Keratinocyte (primary cell): ENCODE data around the gene RICTOR. TPM values are rescaled to one million over a fixed set of nuclear protein-coding genes. Genes with fewer than 3 reads are reported as not detected.
A peak's percentile ranks its signal among the peaks of the same experiment; 100 is the strongest.

Source experiments
- DNase-seq: peaks from one replicate; pipeline ENCODE4 v3.0.0-alpha.2; 2011; ENCODE audit warnings: low read depth, missing footprints, low spot score
- FAIRE-seq: peaks from 2 replicates; lab custom pipeline; 2011; peaks lifted over from hg19 to GRCh38; lab: Jason Lieb, UNC
- H2AFZ ChIP-seq: 2 replicates; pipeline ENCODE4 v1.6.0; 2012; ENCODE audit warnings: low read length, control low read depth, inconsistent platforms; ENCODE audit not compliant: control insufficient read depth
- H3K27ac ChIP-seq: 2 replicates; pipeline ENCODE4 v1.5.1; 2011; ENCODE audit warnings: low read length; ENCODE audit not compliant: control insufficient read depth, insufficient read depth
- H3K27me3 ChIP-seq: 3 replicates; pipeline ENCODE4 v1.6.0; 2011; ENCODE audit warnings: low read length; ENCODE audit not compliant: control insufficient read depth, insufficient read depth; ENCODE audit errors: extremely low read depth
- H3K36me3 ChIP-seq, 2 experiments: 2 replicates in 1 of 2; 3 replicates in 1 of 2; pipeline ENCODE4 v1.5.1; 2011; ENCODE audit warnings: low read length in 2 of 2, mild to moderate bottlenecking in 1 of 2; ENCODE audit not compliant: control insufficient read depth in 2 of 2, insufficient read depth in 2 of 2; ENCODE audit errors: extremely low read depth in 1 of 2
- H3K4me1 ChIP-seq: 3 replicates; pipeline ENCODE4 v1.5.1; 2011; ENCODE audit warnings: low read length; ENCODE audit not compliant: control insufficient read depth, insufficient read depth; ENCODE audit errors: extremely low read depth
- H3K4me2 ChIP-seq: 3 replicates; pipeline ENCODE4 v1.6.0; 2011; ENCODE audit warnings: low read depth, low read length; ENCODE audit not compliant: control insufficient read depth, insufficient read depth; ENCODE audit errors: extremely low read depth
- H3K4me3 ChIP-seq, 3 experiments: fragments of 200-600 bp in 1 of 3; sonication (generic) in 1 of 3; 2 replicates in 2 of 3; 3 replicates in 1 of 3; pipeline ENCODE4 v1.5.1; 2011 to 2016; ENCODE audit warnings: low read length in 3 of 3, mild to moderate bottlenecking in 3 of 3, control low read depth in 2 of 3, inconsistent platforms in 1 of 3, low read depth in 1 of 3, mixed read lengths in 1 of 3, mixed run types in 1 of 3, moderate library complexity in 1 of 3; ENCODE audit not compliant: control insufficient read depth in 2 of 3, insufficient read depth in 2 of 3; ENCODE audit errors: extremely low read depth in 1 of 3
- H3K79me2 ChIP-seq: 2 replicates; pipeline ENCODE4 v1.6.0; 2012; ENCODE audit warnings: low read length; ENCODE audit not compliant: control insufficient read depth, insufficient read depth
- H3K9ac ChIP-seq: 3 replicates; pipeline ENCODE4 v1.6.0; 2011; ENCODE audit warnings: low read length; ENCODE audit not compliant: control insufficient read depth, insufficient read depth; ENCODE audit errors: extremely low read depth
- H3K9me1 ChIP-seq: 3 replicates; pipeline ENCODE4 v1.6.0; 2011; ENCODE audit warnings: low read length; ENCODE audit not compliant: control insufficient read depth, insufficient read depth; ENCODE audit errors: extremely low read depth
- H3K9me3 ChIP-seq: 2 replicates; pipeline ENCODE4 v1.5.1; 2012; ENCODE audit warnings: low read depth, low read length; ENCODE audit not compliant: control insufficient read depth
- H4K20me1 ChIP-seq: 3 replicates; pipeline ENCODE4 v1.6.0; 2011; ENCODE audit warnings: low read length; ENCODE audit not compliant: control insufficient read depth, insufficient read depth; ENCODE audit errors: extremely low read depth
- EZH2 ChIP-seq: IDR thresholded peaks from one replicate; pipeline ENCODE4 v1.6.1; 2012; ENCODE audit warnings: inconsistent platforms, mild to moderate bottlenecking, low read length, moderate library complexity
- dilution Hi-C: fragments of 300-500 bp; cut with MboI; formaldehyde crosslinking; loops from one replicate; pipeline ENCODE4 v1.7.0; 2020; ENCODE audit warnings: low sequenced_read_pairs; ENCODE audit not compliant: extremely low pct_ligation_motif_present
- polyA plus RNA-seq, 5 experiments: library from polyadenylated mRNA; depleted of rRNA in 3 of 5; stranded (reverse) in 3 of 5; stranded (forward) in 1 of 5; unstranded in 1 of 5; fragments of >200 nt; gene quantifications; 1 replicate in 1 of 5; 2 replicates in 3 of 5; 3 replicates in 1 of 5; pipeline versions ENCODE4 v1.2.1 to v1.2.3, GENCODE V29; 2011 to 2012; ENCODE audit warnings: missing spikeins in 2 of 5, low read depth in 1 of 5, low replicate concordance in 1 of 5
- TF ChIP-seq, protein P1 (sequence below), 3 experiments: IDR thresholded peaks in 1 of 3; conservative IDR thresholded peaks in 1 of 3; optimal IDR thresholded peaks in 1 of 3; 2 replicates in 2 of 3; 3 replicates in 1 of 3; pipeline versions ENCODE3 to v1.5.1; 2011; ENCODE audit warnings: low read length in 3 of 3, mild to moderate bottlenecking in 3 of 3, moderate library complexity in 2 of 3, control low read depth in 1 of 3, inconsistent platforms in 1 of 3; ENCODE audit not compliant: insufficient read depth in 2 of 3; ENCODE audit errors: extremely low read depth in 1 of 3

Gene RICTOR
- polyA plus RNA-seq, 1 donor (not counting 4 experiments of a cell fraction or from before 2014, with no cell fraction given): 11.5 TPM

DNA sequence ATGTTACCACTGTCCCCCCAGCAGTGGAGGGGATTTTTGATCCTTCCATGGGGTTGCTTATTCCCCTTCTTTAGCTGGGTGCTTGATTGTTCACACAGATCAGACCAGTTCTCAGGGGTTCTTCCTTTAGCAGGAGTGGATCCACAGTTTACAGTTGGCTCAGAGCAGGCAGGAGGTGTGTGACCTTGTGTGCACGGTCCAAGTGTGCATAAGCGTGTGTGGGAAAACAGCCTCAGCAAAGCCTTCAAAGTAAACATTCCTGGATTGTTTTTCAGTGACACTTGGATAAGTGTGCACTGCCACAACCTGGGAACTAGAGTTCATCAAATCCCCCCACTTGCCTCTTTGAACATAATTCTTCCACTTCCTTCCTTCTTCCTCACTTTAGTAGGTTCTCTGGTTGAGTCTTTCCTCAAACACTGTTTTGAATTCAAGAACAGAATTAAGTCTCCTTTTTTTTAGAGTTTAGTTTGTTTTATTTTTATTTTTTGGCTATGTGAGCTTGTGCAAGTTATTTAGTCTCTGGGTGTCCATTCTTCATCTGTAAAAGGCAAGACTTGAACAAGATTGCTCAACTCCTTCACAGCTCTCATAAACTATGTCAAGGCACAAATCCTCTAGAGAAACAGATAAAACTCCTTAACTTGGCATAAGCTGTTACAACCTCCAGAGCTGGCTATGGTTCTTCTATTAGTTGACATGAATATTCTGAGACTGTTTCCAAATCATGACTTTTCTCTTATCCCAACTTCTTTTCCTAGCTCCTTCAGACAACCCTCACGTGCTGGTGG lies 150.3 kb downstream of the RICTOR start:
- TF ChIP-seq EZH2: no peak
- TF ChIP-seq, protein P1, sequence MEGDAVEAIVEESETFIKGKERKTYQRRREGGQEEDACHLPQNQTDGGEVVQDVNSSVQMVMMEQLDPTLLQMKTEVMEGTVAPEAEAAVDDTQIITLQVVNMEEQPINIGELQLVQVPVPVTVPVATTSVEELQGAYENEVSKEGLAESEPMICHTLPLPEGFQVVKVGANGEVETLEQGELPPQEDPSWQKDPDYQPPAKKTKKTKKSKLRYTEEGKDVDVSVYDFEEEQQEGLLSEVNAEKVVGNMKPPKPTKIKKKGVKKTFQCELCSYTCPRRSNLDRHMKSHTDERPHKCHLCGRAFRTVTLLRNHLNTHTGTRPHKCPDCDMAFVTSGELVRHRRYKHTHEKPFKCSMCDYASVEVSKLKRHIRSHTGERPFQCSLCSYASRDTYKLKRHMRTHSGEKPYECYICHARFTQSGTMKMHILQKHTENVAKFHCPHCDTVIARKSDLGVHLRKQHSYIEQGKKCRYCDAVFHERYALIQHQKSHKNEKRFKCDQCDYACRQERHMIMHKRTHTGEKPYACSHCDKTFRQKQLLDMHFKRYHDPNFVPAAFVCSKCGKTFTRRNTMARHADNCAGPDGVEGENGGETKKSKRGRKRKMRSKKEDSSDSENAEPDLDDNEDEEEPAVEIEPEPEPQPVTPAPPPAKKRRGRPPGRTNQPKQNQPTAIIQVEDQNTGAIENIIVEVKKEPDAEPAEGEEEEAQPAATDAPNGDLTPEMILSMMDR (optimal IDR thresholded peaks at IDR 0.05 in 1 of 3, IDR thresholded peaks at IDR 0.05 in 1 of 3, conservative IDR thresholded peaks at IDR 0.05 in 1 of 3; ENCODE audit: extremely low read depth in 1 of 3, insufficient read depth in 2 of 3, low read length in 3 of 3): no peak
- Histone ChIP-seq H3K4me2 (no peak overlapping the region), H3K4me3 (no peak overlapping the region), H2AFZ (no peak overlapping the region), H3K36me3 (peaks cover 27 to 33% of the 10 kb centered on the region in 2 experiments), H3K27me3 (no peaks in the 10 kb centered on the region), H3K9me1 (no peaks in the 10 kb centered on the region), H3K9me3 (no peaks in the 10 kb centered on the region), H3K27ac (no peak overlapping the region), H3K4me1 (no peaks in the 10 kb centered on the region), H4K20me1 (no peaks in the 10 kb centered on the region), H3K79me2 (no peaks in the 10 kb centered on the region), H3K9ac (no peak overlapping the region)
- FAIRE-seq (no peak), DNase-seq (no peak)
- dilution Hi-C loops: no loop called here

DNA sequence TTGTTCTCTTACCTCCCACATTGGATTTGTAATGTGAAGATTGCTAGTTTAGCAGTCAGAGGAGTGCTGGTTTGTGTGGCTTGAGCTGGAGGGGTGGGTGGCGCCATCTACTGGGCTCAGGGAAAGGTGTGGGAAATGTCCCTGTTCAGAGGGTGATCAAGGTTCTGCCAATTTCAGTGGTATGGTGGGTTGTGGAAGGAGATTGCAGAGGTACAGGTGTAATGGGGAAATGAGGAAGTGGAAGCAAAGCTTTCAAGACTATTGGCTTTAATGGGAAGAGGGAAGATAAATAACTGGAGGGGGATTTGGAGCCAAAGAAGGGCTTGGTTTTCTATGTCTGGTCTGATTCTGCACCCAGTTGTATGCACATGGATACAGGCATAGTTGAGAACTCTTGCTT lies 152.0 kb downstream of the RICTOR start:
- no peak overlapping the region for H3K4me3 ChIP-seq
- FAIRE-seq (peak; percentile 13), DNase-seq (peak; percentile 5)
- TF ChIP-seq, protein P1 (optimal IDR thresholded peaks at IDR 0.05 in 1 of 3, IDR thresholded peaks at IDR 0.05 in 1 of 3, conservative IDR thresholded peaks at IDR 0.05 in 1 of 3; ENCODE audit: extremely low read depth in 1 of 3, insufficient read depth in 2 of 3, low read length in 3 of 3): peak; percentile 85 to 97 (median 93)
- TF ChIP-seq EZH2: no peak
- H3K4me2 ChIP-seq: no peak overlapping the region
- H2AFZ ChIP-seq: no peak overlapping the region
- no peak overlapping the region for H3K9ac ChIP-seq
- H4K20me1 ChIP-seq: no peaks in the 10 kb centered on the region
- no peak overlapping the region for H3K27ac ChIP-seq
- dilution Hi-C loops: no loop called here
- no peaks in the 10 kb centered on the region for H3K27me3 ChIP-seq
- H3K9me3 ChIP-seq: no peaks in the 10 kb centered on the region
- no peaks in the 10 kb centered on the region for H3K79me2 ChIP-seq
- H3K9me1 ChIP-seq: no peaks in the 10 kb centered on the region
- H3K36me3 ChIP-seq: peaks cover 34 to 40% of the 10 kb centered on the region in 2 experiments
- no peaks in the 10 kb centered on the region for H3K4me1 ChIP-seq
